NCI-H2196 (cell line): ENCODE results near the gene CPXM2.

Source experiments
- DNase-seq: peaks from one replicate; lab custom pipeline; 2025; ENCODE audit not compliant: unreplicated experiment; lab: John Stamatoyannopoulos, UW

Gene CPXM2

DNA sequence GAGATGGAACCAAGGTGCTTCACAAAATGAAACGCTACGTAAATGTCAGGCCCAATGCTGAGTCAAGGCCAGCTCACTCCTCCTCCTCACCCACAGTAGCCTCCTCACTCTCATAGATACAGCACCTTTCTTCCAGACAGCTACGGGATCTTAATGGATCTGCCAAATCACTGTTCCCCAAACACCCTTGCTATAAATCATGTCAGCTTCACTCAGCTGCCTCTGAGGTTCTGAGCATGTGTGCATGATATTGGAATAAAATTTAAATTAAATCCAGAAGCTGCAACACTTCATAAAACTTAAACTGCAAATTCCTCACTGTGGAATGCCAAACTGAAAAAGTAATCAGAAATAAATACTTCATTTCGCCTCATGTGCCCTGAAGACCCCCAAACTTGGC is 14.7 kb upstream of the CPXM2 start:
- no peak for DNase-seq

DNA sequence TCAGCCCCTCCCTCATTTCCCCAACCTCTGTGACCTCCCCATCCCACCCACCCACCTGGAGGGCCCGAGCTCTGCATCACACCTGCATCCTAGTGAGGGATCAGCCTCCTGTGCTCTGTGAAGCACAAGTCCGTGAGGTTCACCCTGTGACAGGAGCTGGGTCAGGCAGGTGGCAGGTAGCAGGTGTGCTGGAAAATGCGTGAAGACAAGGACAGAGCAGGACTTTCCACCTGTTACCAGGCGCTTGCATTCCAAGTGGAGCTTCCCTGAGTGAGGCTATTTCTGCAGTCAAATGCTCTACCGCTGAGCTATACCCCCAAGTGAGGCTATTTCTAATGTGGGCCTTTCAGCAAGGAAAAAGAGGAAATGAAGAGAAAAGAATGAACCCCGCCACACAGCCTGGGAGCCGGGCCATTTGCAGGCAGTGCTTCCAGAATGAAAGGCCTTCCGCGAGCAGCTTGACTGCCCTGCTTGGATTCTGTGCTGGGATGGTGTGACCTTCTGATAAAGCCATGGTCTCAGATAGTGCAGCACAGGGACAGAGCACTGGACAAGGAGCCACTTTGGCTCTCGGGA is 13.3 kb upstream of the CPXM2 start:
- no peak for DNase-seq

DNA sequence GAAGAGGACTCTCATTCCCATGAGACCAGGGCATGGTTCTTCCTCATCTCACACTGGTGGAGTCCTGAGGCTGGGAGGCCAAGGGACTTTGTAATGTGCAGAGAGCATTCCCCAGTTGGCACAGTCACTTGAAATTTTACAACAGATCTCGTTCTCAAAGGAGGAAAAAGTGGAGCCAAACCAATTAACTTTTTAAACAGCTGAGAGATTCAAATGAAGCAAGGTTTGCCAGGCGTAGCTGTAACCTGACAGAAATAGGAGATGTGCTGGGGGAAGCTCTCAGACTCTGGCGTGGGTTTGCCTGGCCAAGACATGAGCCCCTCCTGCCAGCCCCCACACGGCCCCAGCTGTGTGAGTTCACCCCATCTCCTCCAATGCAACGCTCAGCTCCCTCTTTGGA is 12.0 kb upstream of the CPXM2 start:
- no peak for DNase-seq

DNA sequence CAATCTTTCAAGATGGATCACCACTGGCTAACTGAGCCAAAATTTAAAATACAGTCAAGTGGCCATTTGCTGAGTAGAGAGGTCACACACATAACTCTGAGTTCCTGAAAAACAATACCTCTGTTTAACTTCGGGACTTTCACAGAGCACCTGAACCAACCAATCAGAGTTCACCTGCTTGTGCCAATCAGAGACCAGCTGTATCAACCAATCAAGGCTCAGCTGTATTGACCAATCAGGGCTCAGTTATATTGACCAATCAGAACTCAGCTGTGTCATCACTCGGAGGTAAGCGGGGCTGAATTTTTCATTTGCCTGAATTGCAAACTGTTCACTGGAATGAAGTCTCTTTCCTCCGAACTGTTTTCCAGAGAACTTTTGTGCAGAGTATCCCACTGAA is 10.0 kb upstream of the CPXM2 start:
- DNase-seq, result no peak

DNA sequence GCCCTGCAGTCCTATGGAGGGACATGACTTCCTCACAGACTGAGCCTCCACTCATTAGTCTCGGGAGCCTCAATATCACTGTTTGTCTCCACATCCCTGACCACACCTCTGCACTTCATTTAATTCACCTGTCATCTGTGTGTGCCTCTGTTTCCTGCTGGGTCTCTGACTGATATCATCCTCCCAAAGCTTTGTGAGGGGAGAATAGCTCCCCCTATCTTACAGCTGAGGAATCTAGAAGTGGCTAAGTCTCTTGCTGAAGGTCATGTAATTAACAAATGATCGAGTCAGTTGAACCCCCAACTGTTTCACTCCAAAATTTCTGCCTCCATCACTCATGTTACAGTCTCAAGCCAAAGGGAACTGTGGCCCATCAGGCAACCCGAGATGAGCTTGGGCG is 5.5 kb upstream of the CPXM2 start:
- no peak for DNase-seq

DNA sequence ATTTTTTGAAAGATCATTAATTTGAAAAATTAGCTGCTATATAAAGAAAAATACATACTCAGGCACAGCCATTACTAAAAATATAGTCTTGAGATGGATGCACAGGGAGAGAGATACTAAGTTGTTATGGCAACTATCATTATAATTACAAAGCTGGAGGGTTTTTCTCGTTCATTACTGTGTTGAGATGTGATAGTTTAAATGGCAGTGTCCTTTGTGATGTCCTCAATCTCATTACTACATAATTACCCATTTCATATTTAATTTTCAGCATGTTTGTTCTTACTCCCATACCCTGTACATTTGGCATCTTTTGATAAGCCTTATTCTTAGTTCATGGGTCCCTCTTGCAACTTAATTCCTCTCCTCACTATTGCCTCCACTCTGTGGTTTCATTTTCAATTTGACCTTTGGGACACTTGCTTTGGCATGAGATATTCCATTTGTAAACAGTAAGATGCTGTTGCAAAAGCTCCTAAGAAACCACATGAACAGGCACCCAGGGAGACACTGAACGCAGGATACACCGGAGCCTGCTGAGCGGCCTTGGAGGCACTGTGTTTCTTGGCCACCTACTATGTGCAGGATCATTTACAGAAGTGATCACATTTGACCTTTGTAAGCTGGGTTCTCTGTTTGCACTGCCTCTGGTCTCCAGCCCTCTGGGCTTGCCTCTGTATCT is 4.8 kb upstream of the CPXM2 start:
- no peak for DNase-seq

DNA sequence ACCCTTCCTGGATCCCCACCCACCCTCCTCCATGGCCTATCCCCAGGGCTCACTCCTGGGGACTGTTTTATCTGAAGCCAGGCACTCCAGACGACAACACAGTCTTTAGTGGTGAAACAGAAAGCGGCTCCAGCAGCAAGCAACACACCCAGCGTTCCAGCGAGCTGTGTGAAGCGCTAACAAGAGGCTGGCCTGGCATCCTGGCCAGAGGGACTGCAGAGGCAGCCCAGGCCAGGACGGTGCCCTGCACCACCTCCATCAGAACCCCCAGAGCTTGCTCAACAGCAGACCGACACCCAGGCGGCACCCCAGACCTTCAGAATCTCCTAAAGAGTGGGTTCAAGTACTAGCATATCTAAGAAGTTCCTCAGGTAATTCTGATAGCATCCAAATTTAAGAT is 2.0 kb upstream of the CPXM2 start:
- DNase-seq, result no peak

DNA sequence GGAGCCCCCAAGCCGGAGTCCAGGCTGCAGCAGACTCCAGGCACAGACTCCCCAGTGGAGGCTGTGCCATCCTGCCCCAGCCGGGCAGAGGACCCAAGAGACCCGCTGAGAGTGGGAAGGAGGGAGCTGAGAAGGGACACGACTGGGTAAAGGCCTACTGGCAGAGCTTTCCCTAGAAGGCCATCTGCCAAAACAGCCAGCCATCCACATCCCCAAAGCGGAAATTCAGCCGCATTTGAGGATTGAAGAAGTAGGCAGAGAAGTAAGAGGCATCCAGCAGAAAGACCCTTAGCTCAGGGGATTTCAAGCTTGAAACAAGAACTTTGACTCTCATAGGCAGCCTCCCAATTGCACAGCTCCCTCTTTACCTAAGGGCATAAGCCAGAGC is 857 bp downstream of the CPXM2 start:
- DNase-seq, result no peak

DNA sequence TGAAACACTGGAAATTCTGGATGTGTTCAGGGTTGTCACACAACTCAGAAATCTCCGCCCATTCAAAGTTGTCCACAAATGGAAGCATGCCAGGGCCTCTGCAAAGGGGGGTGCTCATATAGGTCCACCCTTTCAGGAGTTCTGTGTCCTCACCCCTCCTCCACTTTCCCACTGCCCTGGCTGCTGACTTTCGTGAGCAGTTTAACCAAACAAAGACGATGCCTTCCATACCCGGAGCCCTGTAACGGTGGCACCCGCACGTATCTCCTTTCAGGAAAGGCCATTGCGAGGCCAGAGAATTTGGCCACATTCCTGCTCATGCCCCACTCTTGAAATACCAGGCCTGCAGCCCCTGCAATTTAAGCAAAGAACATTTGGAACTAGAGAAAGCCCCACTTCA is 1.4 kb downstream of the CPXM2 start:
- DNase-seq, result no peak

DNA sequence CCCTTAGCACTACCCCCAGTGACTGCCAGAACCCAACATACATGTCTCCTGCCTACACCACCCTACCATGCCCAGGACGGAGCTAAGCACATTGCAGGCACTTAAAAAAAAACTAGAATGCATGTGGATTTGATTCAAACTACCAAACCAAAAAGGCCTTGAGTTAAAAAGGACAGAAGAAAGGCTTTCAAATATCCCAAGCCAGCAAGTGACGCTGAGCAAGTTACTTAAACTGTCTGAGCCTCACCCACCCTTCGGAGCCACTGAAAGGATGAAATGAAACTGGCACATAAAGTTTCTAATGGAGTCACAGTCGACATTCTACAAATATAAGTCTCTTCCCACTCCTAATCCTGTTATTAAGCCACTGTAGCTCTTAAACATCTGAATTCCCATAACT is 1.8 kb downstream of the CPXM2 start:
- no peak for DNase-seq

DNA sequence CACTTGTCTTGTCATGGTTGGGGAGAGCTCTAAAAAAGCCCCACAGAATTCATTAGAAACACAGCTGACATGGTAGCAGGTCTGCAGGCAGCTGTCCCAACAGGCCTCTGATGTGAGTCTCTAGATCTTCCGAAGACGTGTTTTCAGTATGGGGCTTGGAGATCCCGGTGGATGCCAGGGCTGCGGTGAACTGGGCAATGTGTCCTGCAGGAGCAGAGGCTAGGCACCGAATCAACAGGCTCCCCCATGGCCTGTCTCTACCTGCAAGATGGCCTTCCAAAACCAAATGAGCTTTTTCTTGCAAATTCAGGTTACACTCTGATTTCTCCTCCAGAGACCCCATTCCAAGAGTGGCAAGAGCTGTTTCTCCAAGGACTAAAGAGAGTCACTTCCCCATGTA is 2.9 kb downstream of the CPXM2 start:
- DNase-seq, result no peak

DNA sequence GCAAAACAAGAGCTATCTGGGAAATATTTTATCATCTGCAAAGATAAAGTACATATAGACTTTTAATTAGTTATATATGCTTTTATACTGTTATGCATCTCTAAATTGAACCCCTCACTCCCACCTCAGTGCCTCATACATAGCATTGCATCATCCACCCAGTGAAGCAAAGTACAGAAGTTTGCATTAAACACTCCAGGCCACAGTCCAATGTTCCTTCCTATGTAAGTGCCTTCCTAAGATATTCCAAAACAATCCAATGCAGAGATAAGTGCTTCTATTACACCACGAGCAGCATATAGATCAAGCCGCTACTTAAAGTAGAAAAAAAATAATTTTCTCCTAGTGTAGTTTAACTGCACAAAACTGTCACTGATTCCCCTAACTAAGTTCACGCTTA is 3.4 kb downstream of the CPXM2 start:
- no peak for DNase-seq

DNA sequence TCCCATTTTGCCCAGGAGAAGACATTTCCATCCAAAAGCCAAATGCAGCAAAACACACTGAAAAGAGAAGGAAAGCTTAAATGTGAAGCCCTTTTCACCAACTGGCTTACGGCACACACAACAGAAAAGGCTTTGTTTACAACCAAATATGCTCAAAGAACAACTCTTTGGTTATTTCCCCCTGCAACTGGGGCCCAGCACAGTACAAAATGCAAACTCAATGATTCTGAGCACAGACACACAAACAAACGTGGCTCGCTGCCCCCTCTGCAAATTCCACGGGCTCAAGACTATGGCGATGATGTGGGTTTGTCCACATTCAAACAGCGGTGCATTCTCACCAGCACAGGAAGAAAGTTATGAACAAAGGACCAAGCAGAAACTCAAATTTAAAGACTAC is 5.3 kb downstream of the CPXM2 start:
- no peak for DNase-seq

DNA sequence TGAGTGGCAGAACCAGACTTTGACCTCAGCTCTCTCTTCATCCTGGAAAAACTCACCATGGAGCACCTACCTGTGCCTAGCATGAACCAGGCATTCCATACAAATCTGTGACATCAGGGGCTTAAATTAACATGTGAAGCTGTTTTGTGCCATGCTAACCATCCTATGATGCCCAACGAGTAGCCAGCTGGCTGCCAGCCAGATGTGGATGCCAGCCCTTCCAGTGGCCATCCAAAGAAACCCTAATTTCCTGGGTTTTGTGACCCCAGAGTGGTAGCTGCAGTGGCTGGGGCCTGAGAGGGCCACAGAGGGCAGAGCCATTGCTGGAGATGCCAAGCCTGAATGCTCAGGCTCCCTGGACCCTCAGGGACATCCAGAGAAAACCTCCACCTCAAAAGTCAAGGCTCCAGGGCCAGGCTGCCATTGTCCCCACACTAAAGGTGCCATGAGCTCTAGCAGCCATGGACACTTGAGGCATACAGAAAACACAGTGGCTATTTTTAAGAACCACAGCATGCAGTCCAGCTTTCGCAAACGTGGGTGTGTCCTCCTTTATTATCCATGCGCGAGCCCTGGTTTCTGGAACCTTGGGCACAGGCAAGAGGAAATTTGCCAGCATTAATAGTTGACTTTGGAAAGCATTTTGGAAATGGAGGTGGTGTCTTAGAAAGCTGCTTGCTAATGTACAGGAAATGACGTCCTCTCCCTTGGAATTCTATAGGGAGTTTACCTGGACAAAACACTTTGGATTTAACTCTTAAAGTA is 6.0 kb downstream of the CPXM2 start:
- DNase-seq, result no peak

DNA sequence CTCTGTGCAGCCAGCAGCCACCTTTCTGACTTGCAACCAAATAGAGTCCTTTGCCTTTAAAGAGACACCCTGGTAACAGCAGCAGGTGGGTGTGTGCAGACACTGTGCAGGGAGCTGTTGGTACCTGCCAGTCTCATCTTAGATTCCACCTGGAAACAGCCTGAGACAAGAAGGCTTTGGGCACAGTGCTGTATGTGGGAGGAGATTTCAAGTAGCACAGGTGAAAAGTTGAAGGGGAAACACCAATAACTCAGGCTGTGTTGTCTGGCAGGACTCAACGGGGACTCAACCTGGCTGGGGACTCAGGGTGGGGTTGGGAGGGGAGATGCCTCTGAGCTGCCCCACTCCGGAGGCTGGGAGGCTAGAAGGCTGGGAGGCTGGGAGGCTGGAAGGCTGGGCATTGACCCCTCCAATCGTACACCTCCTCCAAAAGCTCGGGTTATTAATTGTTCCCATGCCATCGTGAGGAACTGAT is 6.7 kb downstream of the CPXM2 start:
- peak; percentile 6 for DNase-seq

DNA sequence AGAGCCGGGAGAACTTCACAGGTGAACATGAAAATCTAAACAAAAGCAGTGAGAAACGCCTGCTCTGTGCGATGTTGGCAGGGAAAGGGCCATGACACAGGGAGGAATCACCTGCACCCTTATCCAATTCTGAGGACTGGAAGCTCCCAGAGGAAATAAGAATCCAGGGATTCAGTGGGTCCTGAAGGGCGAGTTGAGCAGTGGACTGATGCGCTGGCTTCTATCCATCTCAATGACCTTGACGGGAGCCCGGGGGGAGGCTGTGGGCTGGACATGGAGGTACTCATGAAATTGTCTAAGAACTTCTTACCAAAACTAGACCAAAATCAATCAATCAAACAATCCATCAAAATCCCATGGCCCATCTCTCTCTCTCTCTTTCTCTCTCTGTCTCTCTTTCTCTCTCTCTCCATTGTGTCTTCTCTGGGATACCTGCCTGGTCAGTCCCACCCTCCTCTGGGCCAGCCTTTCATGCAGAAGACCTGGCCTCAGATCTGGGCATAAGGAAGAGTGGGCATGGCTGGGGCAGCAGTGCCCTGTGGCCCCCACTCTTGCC is 7.2 kb downstream of the CPXM2 start:
- no peak for DNase-seq

DNA sequence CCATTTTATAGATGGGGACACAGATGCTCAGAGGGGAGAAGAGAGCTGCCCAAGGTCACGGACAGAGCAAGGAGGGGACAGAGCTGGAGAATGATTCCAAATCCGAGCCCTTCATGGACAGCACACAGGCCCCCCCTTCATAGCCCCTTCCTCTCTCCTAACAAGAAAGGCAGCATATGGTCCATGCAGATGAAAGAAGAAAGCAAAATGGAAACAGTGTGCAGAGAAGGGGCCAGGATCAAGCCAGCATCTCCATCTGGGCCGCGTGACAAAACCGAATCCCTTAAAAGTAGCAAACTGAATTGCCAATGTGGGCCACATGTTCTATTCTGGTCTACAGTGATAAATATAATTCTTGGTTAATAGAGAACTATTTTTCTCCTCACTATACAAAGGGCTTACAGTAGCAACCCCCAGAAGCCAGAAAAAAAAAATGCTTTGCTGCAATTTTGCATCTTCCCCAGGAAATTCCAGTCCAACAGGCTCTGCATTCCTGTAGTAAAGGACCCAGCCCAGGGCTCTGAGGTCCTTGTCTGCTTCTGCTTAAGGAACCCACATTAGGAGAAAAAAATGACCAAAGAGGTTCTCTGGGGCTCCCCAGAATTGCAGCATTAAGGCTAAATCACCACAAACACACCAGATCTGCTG is 7.8 kb downstream of the CPXM2 start:
- DNase-seq, result no peak

DNA sequence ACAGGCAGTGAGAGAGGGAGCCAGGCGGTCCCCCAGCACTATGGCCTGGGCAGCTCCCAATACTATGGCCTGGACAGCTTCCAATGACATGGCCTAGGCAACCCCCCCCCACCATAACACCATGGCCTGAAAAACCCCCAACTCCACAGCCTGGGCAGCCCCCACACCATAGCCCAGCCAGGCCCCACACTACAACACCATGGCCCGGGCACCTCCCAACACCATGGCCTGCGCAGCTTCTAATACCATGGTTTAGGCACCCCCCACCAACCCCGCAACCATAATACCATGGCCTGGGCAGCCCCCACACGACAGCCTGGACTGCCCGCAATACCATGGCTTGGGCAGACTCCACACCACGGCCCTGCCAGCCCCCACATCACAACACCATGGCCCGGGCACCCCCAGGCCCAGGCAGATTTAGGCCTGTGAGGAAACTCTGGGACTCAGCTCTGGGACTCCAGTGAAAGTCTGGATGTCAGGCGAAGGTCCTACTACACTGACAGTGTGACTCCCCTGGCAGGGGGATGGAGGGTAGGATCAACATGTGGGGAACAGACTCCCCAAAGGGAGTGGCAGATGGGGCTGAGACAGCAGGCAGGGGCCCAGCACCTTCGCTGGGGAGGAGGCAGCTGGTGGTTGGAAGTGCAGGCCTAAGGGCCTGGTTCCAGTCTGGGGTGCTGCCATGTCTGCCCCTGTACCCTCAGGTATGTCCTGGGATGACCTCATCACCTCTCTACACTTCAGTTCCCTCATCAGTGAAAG is 8.7 kb downstream of the CPXM2 start:
- DNase-seq, result no peak

DNA sequence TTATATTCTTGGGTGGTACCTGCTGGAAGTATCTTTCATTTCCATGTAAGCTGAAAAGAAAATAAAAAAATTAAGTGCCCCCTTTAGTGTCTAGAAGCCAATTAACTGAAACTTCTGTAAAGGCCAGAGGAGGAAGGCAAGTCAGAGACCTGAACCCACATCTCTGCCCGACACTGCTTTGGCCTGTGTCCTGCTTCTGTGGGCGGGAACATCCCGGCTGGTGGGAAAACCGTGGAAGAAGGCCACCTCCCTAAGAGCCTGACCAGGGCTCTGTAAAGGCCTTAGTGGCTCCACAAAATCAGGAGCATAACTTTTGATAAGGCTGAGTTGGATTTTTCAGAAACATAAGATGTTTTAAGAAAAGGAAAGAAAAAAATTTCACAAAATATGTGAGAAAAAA is 9.4 kb downstream of the CPXM2 start:
- DNase-seq, result no peak

DNA sequence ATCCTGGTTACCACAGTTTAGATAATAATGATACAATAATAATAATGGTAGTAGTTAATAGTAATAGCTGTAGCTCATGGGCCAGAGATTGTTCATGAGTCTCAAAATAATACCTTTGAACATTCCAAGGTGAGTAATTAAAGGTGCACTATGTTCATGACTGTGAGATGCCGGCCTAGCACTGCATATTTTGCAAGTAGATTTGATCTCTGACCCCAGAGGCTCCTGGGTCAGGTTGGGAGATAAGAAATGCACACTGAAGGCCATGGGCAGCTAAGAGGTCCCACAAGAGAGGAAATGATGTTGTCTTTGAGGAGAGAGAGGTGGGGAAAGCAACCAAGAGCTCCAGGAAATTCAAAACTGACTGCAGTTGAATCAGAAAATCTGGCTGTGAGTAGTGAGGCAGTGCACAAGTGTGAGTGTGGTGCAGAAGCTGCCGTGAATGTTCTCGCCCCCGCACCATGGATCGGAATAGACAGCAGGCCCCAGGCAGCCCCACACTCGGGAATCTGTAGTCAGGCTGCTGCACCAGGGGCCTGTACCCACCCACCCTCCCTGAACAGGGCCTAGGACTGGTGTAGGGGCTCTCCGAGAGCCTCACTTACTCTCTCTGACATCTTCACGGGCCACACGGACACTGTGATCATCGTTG is 11.9 kb downstream of the CPXM2 start:
- DNase-seq, result no peak
